Smooth muscle cell (in vitro differentiated cells): Measurements from ENCODE around the gene GBE1. TPM values are rescaled to one million over a fixed set of nuclear protein-coding genes. Genes with fewer than 3 reads are reported as not detected.
A peak's percentile ranks its signal among the peaks of the same experiment; 100 is the strongest.

Experiments
- DNase-seq: peaks from one replicate; lab custom pipeline; 2025; ENCODE audit not compliant: unreplicated experiment; lab: John Stamatoyannopoulos, UW
- H2AFZ ChIP-seq: fragments of 200-600 bp; sonication (generic); 2 replicates; pipeline ENCODE4 v1.6.0; 2016; ENCODE audit warnings: antibody characterized with exemption, low read depth, mild to moderate bottlenecking
- H3F3A ChIP-seq: fragments of 200-600 bp; sonication (generic); 2 replicates; pipeline ENCODE4 v1.6.0; 2017; ENCODE audit warnings: antibody characterized with exemption, low read depth
- H3K27ac ChIP-seq: fragments of 200-600 bp; sonication (generic); 2 replicates; pipeline ENCODE4 v1.5.1; 2016; ENCODE audit warnings: low read depth, mild to moderate bottlenecking
- H3K27me3 ChIP-seq: fragments of 200-600 bp; sonication (generic); 2 replicates; pipeline ENCODE4 v1.6.1; 2016; ENCODE audit warnings: low read depth, mild to moderate bottlenecking
- H3K36me3 ChIP-seq: fragments of 200-600 bp; sonication (generic); 2 replicates; pipeline ENCODE4 v1.5.1; 2016; ENCODE audit warnings: low read depth
- H3K4me1 ChIP-seq: fragments of 200-600 bp; sonication (generic); 2 replicates; pipeline ENCODE4 v1.5.1; 2016; ENCODE audit warnings: low read depth
- H3K4me2 ChIP-seq: fragments of 200-600 bp; sonication (generic); 2 replicates; pipeline ENCODE4 v1.6.0; 2016; ENCODE audit warnings: mild to moderate bottlenecking
- H3K4me3 ChIP-seq: fragments of 200-600 bp; sonication (generic); 2 replicates; pipeline ENCODE4 v1.5.1; 2016; ENCODE audit warnings: mild to moderate bottlenecking
- H3K79me2 ChIP-seq: fragments of 200-600 bp; sonication (generic); 2 replicates; pipeline ENCODE4 v1.6.0; 2016; ENCODE audit warnings: low read depth, mild to moderate bottlenecking
- H3K9ac ChIP-seq: fragments of 200-600 bp; sonication (generic); 2 replicates; pipeline ENCODE4 v1.6.0; 2016; ENCODE audit warnings: low read depth
- H3K9me3 ChIP-seq: fragments of 200-600 bp; sonication (generic); replicated peaks from 2 replicates; pipeline ENCODE4 v1.5.1; 2016; ENCODE audit warnings: low read depth
- H4K20me1 ChIP-seq: fragments of 200-600 bp; sonication (generic); 2 replicates; pipeline ENCODE4 v1.6.0; 2016; ENCODE audit warnings: low read depth
- WGBS: methylation state at CpG from one replicate; pipeline ENCODE4 v1.1.7; 2016; ENCODE audit warnings: low lambda C conversion rate; 5-methylcytosine and 5-hydroxymethylcytosine counted together
- polyA plus RNA-seq: library from polyadenylated mRNA; unstranded; fragments of >200 nt; fragmentation: Nextera tagmentation; extraction: Ambion mirVana; gene quantifications from 2 replicates; pipeline ENCODE4 v1.2.1, GENCODE V29; 2016
- total RNA-seq: library from RNA; depleted of rRNA; stranded (reverse); fragments of >200 nt; gene quantifications from 2 replicates; pipeline ENCODE4 v1.2.3, GENCODE V29; 2014
- TF ChIP-seq, protein P1 (sequence below): fragments of 200-600 bp; sonication (generic); IDR thresholded peaks from 2 replicates; pipeline ENCODE4 v1.5.1; 2017; ENCODE audit warnings: borderline replicate concordance, mild to moderate bottlenecking, antibody characterized with exemption; ENCODE audit not compliant: insufficient read depth, poor library complexity, severe bottlenecking

GBE1 gene
- total and polyA plus RNA-seq, 2 experiments from 2014 or later: 23.4 to 50.8 TPM

DNA sequence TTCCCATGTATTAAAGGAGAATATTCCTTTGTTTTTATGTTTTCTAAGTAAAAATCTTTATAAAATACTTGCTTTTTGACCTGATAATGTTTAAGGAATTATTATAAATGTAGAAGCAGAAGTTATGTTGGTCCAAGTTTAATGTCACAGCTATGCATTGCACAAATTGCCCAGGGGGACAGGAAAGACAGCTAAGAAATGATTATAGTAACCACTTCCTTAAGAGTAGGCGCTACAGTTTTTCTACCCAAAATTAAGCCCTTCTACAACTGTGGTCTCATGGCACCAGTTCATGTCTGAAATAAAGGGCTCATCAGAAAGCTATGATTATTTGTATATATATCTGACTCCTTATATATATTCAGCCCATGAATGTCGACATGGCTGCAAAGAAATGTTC is 176.4 kb downstream of the GBE1 start:
- Histone ChIP-seq H3K36me3 (peaks cover 4% of the 10 kb centered on the region), H4K20me1 (no peaks in the 10 kb centered on the region), H2AFZ (no peak overlapping the region), H3K27ac (no peak overlapping the region), H3K4me2 (no peak overlapping the region), H3K79me2 (no peaks in the 10 kb centered on the region), H3K4me3 (no peak overlapping the region), H3K4me1 (no peaks in the 10 kb centered on the region), H3K9me3 (no peaks in the 10 kb centered on the region), H3K9ac (no peak overlapping the region), H3F3A (no peaks in the 10 kb centered on the region), H3K27me3 (no peaks in the 10 kb centered on the region)
- TF ChIP-seq, protein P1, sequence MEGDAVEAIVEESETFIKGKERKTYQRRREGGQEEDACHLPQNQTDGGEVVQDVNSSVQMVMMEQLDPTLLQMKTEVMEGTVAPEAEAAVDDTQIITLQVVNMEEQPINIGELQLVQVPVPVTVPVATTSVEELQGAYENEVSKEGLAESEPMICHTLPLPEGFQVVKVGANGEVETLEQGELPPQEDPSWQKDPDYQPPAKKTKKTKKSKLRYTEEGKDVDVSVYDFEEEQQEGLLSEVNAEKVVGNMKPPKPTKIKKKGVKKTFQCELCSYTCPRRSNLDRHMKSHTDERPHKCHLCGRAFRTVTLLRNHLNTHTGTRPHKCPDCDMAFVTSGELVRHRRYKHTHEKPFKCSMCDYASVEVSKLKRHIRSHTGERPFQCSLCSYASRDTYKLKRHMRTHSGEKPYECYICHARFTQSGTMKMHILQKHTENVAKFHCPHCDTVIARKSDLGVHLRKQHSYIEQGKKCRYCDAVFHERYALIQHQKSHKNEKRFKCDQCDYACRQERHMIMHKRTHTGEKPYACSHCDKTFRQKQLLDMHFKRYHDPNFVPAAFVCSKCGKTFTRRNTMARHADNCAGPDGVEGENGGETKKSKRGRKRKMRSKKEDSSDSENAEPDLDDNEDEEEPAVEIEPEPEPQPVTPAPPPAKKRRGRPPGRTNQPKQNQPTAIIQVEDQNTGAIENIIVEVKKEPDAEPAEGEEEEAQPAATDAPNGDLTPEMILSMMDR: no peak
- DNase-seq: no peak
- WGBS: 95% methylated on average over 2 of the region's 2 CpGs

DNA sequence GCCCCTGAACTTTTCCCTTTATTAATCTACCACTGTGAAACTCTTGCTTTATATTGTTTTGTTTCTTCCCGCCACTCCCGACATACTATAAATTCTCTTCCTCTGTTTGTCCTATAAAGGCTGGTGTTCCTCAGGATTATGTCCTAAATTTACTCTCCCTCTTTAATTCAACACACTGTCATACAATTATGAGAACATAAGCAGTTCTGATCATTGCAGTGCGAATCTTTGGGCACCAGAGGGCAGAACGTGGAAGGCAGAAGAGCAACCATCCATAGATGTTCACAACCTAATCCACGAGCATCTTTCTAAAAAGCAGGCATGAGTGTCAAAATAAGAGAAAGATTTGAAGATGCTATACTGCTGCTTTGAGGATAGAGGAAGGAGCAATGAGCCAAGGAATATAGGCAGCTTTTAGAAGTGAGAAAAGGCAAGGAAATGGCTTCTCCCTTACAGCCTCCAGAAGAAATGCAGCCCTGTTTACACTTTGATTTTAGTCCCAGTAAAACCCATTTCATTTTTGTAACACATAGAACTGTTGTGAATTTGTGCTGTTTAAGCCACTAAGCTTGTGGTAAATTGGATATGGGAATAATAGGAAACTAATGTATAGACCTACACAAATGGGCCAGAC is 179.4 kb downstream of the GBE1 start:
- H3F3A ChIP-seq: no peaks in the 10 kb centered on the region
- TF ChIP-seq, protein P1: peak; percentile 68
- H3K4me2 ChIP-seq: no peak overlapping the region
- no peaks in the 10 kb centered on the region for H3K9me3 ChIP-seq
- peaks cover 9% of the 10 kb centered on the region for H3K4me1 ChIP-seq
- no peaks in the 10 kb centered on the region for H3K27me3 ChIP-seq
- H3K4me3 ChIP-seq: no peak overlapping the region
- H3K36me3 ChIP-seq: no peaks in the 10 kb centered on the region
- H3K9ac ChIP-seq: no peak overlapping the region
- no peaks in the 10 kb centered on the region for H4K20me1 ChIP-seq
- H3K79me2 ChIP-seq: no peaks in the 10 kb centered on the region
- H2AFZ ChIP-seq: no peak overlapping the region
- DNase-seq: no peak
- H3K27ac ChIP-seq: no peak overlapping the region
- WGBS: 45% methylated on average over 5 of the region's 5 CpGs

DNA sequence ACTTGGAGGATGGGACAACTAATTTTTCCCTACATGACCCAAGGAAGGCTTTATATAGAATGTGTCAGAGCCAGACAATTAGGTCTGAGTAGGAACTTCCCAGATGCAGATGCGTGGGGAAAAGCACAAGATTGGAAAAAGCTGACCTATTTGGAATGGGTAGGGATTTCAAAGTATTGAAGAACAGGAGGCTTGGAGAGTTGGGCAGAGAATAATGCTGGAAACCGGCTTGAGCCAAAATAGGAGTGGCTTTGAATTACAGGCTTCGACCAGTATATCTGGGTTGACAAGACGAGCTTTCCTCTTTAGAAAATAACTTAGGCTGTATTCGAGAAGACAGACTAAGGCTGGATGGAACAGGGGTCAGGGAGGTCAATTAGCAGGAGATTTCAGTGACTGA is 181.1 kb downstream of the GBE1 start:
- Histone ChIP-seq H3F3A (no peaks in the 10 kb centered on the region), H3K4me1 (peaks cover 9% of the 10 kb centered on the region), H4K20me1 (no peaks in the 10 kb centered on the region), H3K4me3 (no peak overlapping the region), H3K27ac (no peak overlapping the region), H3K27me3 (no peaks in the 10 kb centered on the region), H3K9ac (no peak overlapping the region), H3K4me2 (no peak overlapping the region), H3K36me3 (no peaks in the 10 kb centered on the region), H3K79me2 (no peaks in the 10 kb centered on the region), H2AFZ (no peak overlapping the region), H3K9me3 (no peaks in the 10 kb centered on the region)
- no peak for DNase-seq
- 62% methylated on average over 5 of the region's 5 CpGs for WGBS
- TF ChIP-seq, protein P1: no peak

DNA sequence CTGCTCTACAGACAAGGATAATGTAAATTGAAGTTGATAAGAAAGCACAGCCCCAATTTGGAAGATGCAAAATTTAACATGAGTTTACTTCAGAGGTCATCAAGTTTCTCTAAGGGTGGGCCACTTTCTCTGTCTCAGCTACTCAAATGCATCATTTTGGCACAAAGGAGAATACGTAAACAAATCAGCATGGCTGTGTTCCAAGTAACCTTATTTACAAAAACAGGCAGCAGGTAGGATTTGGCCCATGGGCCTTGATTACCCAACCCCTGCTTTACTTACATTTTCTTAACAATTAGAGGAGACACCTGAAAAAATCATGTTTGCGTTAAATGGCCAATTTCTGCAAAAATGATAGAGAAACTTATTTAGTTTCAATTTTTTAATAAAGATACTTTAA is 181.7 kb downstream of the GBE1 start:
- H3K36me3 ChIP-seq: no peaks in the 10 kb centered on the region
- H3K4me3 ChIP-seq: no peak overlapping the region
- 95% methylated on average over 2 of the region's 2 CpGs for WGBS
- H3K9ac ChIP-seq: no peak overlapping the region
- no peak for DNase-seq
- peaks cover 9% of the 10 kb centered on the region for H3K4me1 ChIP-seq
- no peak overlapping the region for H2AFZ ChIP-seq
- TF ChIP-seq, protein P1: no peak
- H3K4me2 ChIP-seq: no peak overlapping the region
- H4K20me1 ChIP-seq: no peaks in the 10 kb centered on the region
- H3K79me2 ChIP-seq: no peaks in the 10 kb centered on the region
- H3K27me3 ChIP-seq: no peaks in the 10 kb centered on the region
- no peak overlapping the region for H3K27ac ChIP-seq
- H3F3A ChIP-seq: no peaks in the 10 kb centered on the region
- no peaks in the 10 kb centered on the region for H3K9me3 ChIP-seq
